Glutamatergic neuron (in vitro differentiated cells): ENCODE measurements around the gene TEX10. TPM values are rescaled to one million over a fixed set of nuclear protein-coding genes. Genes with fewer than 3 reads are reported as not detected.

Source experiments
- DNase-seq: peaks from one replicate; pipeline ENCODE4 v3.0.0; 2022
- H3K27ac Mint-ChIP-seq: one replicate; pipeline ENCODE4 v1.8.0; 2020; ENCODE audit warnings: mild to moderate bottlenecking, mixed read lengths, inconsistent platforms; ENCODE audit not compliant: unreplicated experiment
- H3K27me3 Mint-ChIP-seq: one replicate; pipeline ENCODE4 v1.8.0; 2020; ENCODE audit warnings: mild to moderate bottlenecking, moderate library complexity, mixed read lengths, inconsistent platforms; ENCODE audit not compliant: unreplicated experiment
- H3K36me3 Mint-ChIP-seq: one replicate; pipeline ENCODE4 v1.8.0; 2020; ENCODE audit warnings: mild to moderate bottlenecking, mixed read lengths, inconsistent platforms; ENCODE audit not compliant: unreplicated experiment
- H3K4me1 Mint-ChIP-seq: one replicate; pipeline ENCODE4 v1.8.0; 2020; ENCODE audit warnings: mild to moderate bottlenecking, low read depth, mixed read lengths, inconsistent platforms; ENCODE audit not compliant: unreplicated experiment
- H3K4me3 Mint-ChIP-seq: one replicate; pipeline ENCODE4 v1.8.0; 2020; ENCODE audit warnings: mild to moderate bottlenecking, mixed read lengths, inconsistent platforms; ENCODE audit not compliant: unreplicated experiment
- H3K9me3 Mint-ChIP-seq: one replicate; pipeline ENCODE4 v1.8.0; 2020; ENCODE audit warnings: mild to moderate bottlenecking, moderate library complexity, mixed read lengths, inconsistent platforms; ENCODE audit not compliant: unreplicated experiment
- total RNA-seq: library from RNA; stranded (reverse); fragmentation: NEBNext Ultra II Directional; extraction: Animal tissue kit (Norgen Biotek cat#: 25700); gene quantifications from one replicate; pipeline ENCODE4 v1.2.1, GENCODE V29; 2021; ENCODE audit not compliant: unreplicated experiment
- TF ChIP-seq, protein P1 (sequence below): fragments of 200-600 bp; sonication (generic); IDR thresholded peaks from one replicate; pipeline ENCODE4 v1.5.0; 2021; ENCODE audit not compliant: partially characterized antibody, unreplicated experiment

Gene TEX10
- total RNA-seq, 1 donor from 2014 or later: 18.4 TPM

- Mint-ChIP-seq H3K4me1 (no peaks in the 10 kb centered on the region), H3K27me3 (no peaks in the 10 kb centered on the region), H3K4me3 (no peak overlapping the region), H3K9me3 (peaks cover 2% of the 10 kb centered on the region), H3K36me3 (peaks cover 50% of the 10 kb centered on the region), H3K27ac (no peak overlapping the region)
- TF ChIP-seq, protein P1, sequence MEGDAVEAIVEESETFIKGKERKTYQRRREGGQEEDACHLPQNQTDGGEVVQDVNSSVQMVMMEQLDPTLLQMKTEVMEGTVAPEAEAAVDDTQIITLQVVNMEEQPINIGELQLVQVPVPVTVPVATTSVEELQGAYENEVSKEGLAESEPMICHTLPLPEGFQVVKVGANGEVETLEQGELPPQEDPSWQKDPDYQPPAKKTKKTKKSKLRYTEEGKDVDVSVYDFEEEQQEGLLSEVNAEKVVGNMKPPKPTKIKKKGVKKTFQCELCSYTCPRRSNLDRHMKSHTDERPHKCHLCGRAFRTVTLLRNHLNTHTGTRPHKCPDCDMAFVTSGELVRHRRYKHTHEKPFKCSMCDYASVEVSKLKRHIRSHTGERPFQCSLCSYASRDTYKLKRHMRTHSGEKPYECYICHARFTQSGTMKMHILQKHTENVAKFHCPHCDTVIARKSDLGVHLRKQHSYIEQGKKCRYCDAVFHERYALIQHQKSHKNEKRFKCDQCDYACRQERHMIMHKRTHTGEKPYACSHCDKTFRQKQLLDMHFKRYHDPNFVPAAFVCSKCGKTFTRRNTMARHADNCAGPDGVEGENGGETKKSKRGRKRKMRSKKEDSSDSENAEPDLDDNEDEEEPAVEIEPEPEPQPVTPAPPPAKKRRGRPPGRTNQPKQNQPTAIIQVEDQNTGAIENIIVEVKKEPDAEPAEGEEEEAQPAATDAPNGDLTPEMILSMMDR: no peak
- DNase-seq: no peak
Measured at GRCh38 chr9:100364013-100364412, 11.3 kb upstream of the TEX10 start.

DNA sequence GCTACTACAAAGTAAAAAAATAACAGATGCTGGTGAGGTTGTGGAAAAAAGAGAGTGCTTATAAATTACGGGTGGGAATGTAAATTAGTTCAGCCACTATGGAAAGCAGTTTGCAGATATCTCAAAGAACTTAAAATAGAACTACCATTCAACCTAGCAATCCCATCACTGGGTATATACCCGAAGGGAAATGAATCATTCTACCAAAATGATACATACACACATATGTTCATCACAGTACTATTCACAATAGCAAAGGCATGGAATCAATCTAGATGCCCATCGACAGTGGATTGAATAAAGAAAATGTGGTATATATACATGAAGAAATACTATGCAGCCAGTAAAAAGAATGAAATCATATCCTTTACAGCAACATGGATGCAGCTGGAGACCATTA, 6.3 kb upstream of the TEX10 start:
- Mint-ChIP-seq H3K9me3 (peaks cover 5% of the 10 kb centered on the region), H3K27ac (no peak overlapping the region), H3K4me3 (no peak overlapping the region), H3K4me1 (peaks cover 2% of the 10 kb centered on the region), H3K27me3 (no peaks in the 10 kb centered on the region), H3K36me3 (peaks cover 23% of the 10 kb centered on the region)
- TF ChIP-seq, protein P1: no peak
- DNase-seq: no peak

GRCh38 chr9:100357501-100357900, 4.8 kb upstream of the TEX10 start:
- Mint-ChIP-seq H3K36me3 (peaks cover 11% of the 10 kb centered on the region), H3K27ac (no peak overlapping the region), H3K9me3 (peaks cover 8% of the 10 kb centered on the region), H3K4me1 (peaks cover 3% of the 10 kb centered on the region), H3K4me3 (no peak overlapping the region), H3K27me3 (no peaks in the 10 kb centered on the region)
- TF ChIP-seq, protein P1: no peak
- no peak for DNase-seq

DNA sequence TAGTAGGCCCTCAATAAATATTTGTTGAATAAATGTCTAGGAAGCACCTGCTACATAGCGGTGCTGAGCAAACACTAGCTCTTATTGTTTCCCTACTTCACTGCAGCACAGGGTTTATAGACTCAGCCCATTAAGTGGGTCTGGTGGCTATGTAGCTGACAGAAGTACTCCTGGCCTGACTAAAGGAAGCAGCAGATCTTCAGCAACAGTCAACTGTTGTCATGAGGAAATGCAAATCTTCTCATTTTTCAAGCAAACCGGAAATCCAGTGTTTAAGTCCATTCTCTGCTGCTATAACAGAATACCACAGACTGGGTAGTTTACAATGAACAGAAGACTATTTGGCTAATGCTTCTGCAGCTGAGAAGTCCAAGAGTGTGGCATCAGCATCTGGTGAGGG, 2.8 kb upstream of the TEX10 start:
- peaks cover 9% of the 10 kb centered on the region for H3K4me1 Mint-ChIP-seq
- H3K4me3 Mint-ChIP-seq: no peak overlapping the region
- peaks cover 11% of the 10 kb centered on the region for H3K36me3 Mint-ChIP-seq
- DNase-seq: no peak
- TF ChIP-seq, protein P1: no peak
- H3K9me3 Mint-ChIP-seq: peaks cover 10% of the 10 kb centered on the region
- peaks cover 2% of the 10 kb centered on the region for H3K27me3 Mint-ChIP-seq
- no peak overlapping the region for H3K27ac Mint-ChIP-seq

DNA sequence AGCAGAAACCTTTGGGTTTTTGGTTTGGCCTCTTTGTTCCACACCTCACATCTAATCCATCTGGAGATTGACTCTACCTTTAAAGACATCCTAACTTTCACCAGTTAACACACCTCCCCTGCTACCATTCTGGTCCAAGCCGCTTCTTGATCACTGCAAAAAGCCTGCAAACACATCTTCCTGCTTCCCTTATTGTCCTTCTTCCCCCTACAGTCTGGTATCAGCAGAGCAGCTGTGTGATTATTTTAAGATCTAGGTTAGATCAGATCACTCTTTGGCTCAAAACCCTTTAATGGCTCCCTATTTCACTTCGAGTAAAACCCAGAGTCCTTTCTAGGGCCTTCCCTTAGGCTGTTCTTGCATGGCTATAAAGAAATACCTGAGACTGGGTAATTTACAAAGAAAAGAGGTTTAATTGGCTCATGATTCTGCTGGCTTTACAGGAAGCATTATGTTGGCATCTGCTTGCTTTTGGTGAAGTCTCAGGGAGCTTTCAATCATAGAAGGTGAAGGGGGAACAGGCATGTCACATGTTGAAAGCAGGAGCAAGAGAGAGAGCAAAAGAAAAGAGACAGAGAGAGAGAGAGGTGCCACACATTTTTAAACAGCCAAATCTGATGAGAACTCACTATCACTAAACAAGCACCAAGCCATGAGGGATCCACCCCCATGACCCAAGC, 1.5 kb upstream of the TEX10 start:
- DNase-seq: no peak
- peaks cover 11% of the 10 kb centered on the region for H3K36me3 Mint-ChIP-seq
- peaks cover 15% of the 10 kb centered on the region for H3K4me1 Mint-ChIP-seq
- peaks cover 2% of the 10 kb centered on the region for H3K27me3 Mint-ChIP-seq
- H3K4me3 Mint-ChIP-seq: peak overlapping the region; percentile 82
- H3K9me3 Mint-ChIP-seq: peaks cover 10% of the 10 kb centered on the region
- peak overlapping the region; percentile 11 for H3K27ac Mint-ChIP-seq
- TF ChIP-seq, protein P1: no peak
